HG03139 (cell line): ENCODE data around the gene FRMPD4.

ENCODE experiments used
- ATAC-seq: cut with Tn5 transposase; IDR thresholded peaks from one replicate; pipeline ENCODE4 v1.9.1; 2021; ENCODE audit not compliant: unreplicated experiment

The FRMPD4 gene

GRCh38 chrX:12360383-12360782 is 222.1 kb downstream of the FRMPD4 start:
- no peak for ATAC-seq

- no peak for ATAC-seq
These were observed 222.8 kb downstream of the FRMPD4 start for GRCh38 chrX:12360986-12361598.

DNA sequence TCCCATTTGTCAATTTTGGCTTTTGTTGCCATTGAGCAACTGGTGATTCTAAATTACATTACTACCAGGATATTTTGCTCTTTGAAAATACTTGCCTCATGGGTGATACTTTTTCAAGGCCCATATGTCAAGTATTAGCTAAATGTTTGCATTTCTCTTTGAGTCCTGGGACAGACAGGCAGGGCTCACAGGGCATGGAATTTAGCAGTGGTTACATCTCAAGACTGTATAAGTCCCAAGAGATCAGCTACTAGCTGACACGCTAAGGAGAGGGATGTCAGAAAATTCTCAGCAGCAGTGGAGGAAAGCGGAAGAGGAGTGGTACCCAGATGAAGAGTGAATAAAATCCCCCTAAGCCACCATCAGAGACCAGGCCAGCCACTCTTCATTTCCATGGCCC is 224.9 kb downstream of the FRMPD4 start:
- ATAC-seq: no peak

DNA sequence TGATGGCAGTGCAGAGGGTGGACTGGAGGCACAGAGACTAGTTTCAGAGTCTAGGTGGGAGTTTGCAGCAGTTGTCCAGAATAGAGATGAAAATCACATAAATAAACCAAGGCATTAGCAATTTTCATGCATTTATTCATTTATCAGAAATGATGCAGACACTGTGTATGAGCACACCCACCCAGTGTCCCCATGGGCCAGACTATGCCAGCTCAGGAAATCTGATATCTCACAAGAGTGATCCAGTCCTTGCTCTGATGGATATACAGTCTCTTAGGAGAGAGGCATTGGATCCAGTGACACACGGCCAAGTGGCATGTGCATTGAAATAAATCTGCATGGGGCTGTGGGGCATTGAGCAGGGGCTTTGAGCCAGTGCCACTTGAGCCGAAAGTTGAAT is 228.2 kb downstream of the FRMPD4 start:
- no peak for ATAC-seq

- no peak for ATAC-seq
These were observed 229.0 kb downstream of the FRMPD4 start for GRCh38 chrX:12367254-12367653.

DNA sequence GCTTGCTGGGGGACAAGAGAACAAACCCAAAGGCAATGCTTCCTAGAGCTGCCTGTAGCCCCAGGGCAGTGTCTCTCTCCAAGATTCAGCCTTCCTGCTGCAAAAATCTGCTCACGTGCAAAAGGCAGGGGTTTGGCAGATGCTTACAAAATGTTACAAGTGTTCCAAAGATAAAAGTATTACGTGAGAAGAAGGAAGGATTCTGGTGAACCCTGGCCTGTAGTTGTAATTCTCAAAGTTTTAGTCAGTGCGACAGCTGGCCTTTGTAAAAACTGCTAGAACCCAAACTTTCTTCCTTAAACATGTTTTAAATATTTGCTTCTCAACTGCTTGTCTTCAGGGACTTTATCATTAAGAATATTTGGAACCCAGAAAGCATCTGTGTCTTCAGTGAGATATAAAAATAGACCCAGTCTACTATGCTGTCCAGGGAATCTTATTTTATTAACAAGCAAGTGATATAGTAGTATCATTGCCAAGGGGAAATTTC is 232.3 kb downstream of the FRMPD4 start:
- ATAC-seq: no peak

DNA sequence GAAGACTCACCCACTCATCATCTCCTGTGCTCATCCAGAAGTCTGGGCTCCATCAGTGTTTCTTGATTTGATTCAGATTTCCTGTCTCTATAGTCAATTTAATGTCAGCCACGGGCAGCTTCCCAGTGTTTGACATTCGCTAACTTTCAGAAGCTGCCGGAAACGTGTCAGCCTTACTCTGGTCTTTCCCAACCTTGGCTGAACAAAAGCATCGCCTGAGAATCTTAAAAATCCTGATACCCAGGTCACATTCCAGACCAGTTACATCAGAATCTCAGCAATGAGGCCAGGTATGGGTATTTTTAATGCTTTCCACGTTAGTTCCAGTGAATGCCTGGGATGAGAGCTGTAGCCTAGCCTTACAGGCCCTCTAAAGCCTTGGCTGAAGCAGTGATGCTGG is 233.8 kb downstream of the FRMPD4 start:
- no peak for ATAC-seq

DNA sequence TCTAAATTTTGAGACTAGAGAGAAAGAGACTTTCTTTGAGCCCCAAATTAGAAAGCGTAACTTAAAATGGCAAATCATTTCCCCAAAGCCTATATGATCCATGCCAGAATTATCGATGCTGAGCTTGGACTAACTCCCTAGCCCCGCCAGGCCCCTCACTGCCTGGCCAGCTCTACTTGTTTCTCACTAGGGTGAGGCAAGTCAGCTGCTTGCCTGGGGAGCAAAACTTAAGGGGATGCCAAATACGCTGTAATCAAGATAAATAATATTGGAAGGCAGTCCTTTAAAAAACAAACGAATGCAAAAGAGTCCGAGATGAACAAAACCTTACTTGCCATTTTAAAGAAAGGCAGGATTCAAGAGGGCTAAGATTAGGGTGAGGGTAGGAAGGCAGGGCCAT is 236.0 kb downstream of the FRMPD4 start:
- ATAC-seq: no peak

DNA sequence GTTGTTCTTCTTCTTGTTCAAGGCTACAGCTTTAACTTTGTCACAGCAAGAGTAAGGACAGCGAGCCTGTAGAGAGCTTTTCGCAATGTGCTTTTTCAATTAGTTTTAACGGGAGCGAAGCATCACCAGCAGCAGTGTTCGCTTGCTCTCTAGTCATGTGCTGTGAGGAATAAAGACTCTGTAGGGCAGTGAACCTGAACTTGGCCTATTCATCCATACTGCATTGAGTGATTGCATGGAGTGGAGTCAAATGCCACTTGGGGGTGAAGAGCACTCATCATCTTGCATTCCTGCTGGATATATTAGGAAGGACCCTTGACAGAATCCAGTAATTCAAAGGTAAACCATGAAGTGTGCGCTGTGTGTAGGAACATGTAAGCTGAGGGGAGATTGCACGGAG is 240.0 kb downstream of the FRMPD4 start:
- ATAC-seq: no peak

DNA sequence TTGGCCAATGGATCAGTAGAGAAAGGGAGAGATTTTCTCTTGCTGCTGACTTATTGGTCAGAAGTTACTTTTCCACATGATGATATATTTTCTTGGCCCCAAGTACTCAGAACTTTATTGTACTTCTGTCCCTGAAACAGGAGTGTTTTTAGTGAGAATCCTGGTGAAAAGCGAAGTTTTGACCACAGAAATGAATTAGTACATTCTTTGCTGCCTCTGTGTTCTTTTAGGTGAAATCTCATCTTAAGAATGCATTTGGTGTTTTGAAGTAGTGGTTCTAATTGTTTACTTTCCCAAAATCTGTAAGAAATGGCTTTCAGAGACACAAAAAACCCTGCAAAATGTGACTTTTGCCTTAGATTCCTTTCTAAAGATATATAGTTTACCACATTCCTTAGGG is 240.4 kb downstream of the FRMPD4 start:
- no peak for ATAC-seq

GRCh38 chrX:12379671-12380070 is 241.4 kb downstream of the FRMPD4 start:
- no peak for ATAC-seq

- ATAC-seq: no peak
These were observed 244.9 kb downstream of the FRMPD4 start for GRCh38 chrX:12383196-12383595.

DNA sequence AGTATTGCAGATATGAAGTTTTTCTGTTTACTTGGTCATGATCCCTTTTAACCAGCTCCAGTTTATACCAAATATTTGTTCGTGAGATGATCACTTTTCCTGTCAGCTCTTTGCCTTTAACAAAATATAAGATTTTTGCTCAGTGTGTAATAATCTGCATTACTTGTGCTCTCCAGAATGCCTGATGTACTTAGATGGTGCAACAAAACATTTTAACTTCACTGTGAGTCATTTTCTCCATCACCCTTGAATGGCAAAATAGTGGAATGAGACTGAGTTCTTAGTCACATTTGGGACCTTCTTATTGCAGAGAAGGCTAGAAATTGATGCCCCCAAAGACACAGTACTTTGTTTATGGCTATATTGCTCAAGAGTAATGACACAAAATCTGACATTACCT is 252.0 kb downstream of the FRMPD4 start:
- no peak for ATAC-seq

DNA sequence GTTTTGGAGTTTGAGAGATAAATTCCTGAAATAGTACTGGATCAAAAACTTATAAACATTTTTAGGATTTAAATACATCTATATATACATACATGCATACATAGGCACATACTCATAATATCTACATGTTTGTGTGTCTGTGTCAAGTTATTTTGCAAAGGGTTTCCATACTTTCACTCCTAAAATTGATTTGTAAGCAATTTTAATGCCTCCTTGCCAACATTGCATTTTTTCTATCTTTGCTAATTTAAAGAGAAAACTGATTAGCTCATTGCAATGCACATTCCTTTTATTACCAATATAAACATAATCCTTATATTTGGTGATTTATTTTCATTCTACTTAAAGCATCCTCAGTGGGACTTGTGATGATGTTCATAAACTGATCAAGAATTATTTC is 258.3 kb downstream of the FRMPD4 start:
- no peak for ATAC-seq

DNA sequence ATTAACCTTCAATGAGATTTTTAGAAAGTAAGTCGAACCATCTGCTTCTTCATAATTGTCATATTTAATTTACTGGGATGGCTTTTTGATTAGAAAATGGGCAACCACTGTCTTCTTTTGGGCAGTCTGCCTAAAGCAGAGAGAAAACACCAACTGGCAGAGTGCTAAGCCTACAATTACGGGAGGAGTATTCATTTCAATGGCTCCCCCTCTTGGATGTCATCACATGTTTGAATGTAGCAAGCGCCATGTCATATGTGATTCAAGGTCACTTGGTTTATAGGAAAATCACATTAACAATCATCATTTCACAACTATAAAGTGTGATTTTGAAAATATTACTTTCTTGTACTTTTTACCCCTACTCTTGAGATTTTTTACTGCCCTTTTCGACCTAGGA is 261.9 kb downstream of the FRMPD4 start:
- no peak for ATAC-seq

DNA sequence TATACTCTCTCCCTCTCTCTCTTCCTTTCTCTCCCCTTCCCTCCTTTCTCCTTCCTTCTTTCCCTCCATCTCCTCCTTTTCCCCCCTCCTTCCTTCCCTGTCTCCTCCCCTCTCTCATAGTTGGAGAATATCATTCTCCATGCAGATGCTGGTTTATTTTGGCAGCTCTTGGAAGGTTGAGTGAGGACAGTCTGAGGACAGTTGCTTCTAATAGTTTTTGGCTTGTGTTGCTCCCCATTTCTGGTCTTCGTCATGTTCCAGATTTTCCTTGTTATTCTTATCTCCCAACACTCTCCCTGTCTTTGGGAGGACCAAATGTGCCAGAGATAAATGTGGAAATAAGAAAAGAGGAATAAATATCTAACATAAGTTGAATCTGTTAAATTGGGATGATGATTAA is 263.0 kb downstream of the FRMPD4 start:
- ATAC-seq: no peak

GRCh38 chrX:12403474-12404082 is 265.3 kb downstream of the FRMPD4 start:
- ATAC-seq: no peak

DNA sequence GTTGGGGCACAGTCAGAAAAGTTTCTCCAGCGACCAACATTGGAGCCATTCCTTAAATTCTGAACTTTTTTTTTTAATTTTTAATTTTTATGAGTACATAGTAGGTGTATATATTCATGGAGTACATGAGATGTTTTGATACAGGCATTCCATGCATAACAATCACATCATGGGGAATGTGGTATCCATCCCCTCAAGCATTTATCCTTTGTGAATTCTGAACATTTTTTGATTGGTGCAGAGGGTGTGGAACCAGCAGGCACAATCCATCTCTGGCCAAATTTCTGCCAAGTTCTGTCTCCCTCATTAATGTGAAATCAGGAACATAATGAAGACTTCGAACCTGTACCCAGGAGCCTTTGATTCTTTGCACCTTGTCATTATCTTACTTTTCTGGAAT is 267.0 kb downstream of the FRMPD4 start:
- ATAC-seq: no peak

GRCh38 chrX:12410523-12410922 is 272.2 kb downstream of the FRMPD4 start:
- no peak for ATAC-seq

DNA sequence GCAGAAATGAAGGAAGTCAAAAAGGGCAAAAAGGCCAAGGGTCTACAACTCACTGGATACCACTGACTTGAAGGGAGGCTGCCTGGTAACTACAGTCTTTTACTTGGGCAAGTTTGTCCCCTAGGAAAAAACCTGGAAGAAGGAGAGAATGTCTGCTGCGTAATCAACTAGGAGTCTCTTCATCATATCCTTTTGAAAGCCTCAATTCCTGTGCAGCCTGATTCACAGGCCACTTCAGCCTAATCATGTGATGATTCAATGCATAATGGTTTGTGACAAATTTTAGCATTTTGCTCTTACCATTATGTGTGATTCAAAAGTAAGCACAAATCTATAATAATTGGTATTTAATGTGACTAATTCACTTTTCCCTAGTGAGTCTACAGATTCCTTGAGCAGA is 273.6 kb downstream of the FRMPD4 start:
- ATAC-seq: no peak

DNA sequence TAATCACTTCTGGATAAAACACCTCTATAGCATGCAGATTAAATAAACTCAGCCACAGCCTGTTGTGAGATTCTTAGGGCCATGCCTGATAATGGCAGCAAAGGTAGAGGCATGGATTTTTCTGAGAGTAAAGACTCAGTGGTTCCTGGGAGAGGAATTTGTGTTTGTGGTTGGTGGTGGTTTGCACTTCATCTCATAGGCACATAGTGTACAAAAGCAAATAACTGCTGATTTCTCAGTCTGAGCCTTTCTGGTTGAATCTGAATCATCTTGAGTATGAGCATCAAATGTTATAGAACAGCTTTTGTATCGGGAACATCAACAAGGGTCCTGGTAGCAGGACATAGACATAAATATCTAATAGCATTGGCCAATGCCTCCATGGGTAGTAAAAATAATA is 274.3 kb downstream of the FRMPD4 start:
- no peak for ATAC-seq

GRCh38 chrX:12419591-12419990 is 281.3 kb downstream of the FRMPD4 start:
- ATAC-seq: no peak

GRCh38 chrX:12421918-12422317 is 283.6 kb downstream of the FRMPD4 start:
- ATAC-seq: no peak
